ENCODE measurements around the gene IGSF8.
"Not testable (repeated sequence)": the region's sequence is repeated elsewhere in the genome, so short reads cannot be mapped to it uniquely, and the experiment has no call there.

Gene IGSF8

DNA sequence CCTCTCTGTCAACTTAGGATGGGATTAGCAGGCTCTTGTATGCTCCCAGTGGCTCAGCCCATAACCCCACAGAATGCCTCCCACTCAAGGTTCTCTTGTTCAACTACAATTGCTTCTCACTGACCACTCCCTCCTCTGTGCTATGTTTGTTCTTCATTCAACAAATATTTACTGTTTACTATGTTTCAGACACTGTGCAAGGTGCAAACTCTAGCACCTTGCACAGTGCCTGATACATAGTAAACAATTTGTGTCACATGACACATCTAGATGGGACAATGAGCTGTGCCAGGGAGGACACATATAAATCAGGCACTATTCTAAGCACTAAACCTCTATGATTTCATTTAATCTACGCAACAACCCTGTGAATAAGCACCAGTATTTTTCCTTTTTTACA is 32.5 kb upstream of the IGSF8 start:
- Mint-ChIP-seq H3K4me1 (no peaks in the 10 kb centered on the region), H3K4me3 (no peak overlapping the region), H3K9me3 (no peaks in the 10 kb centered on the region), H3K36me3 (no peaks in the 10 kb centered on the region), H3K27ac (no peak overlapping the region), H3K27me3 (peaks cover 25% of the 10 kb centered on the region)
- ATAC-seq (ENCODE audit: low read depth) (no peak), DNase-seq (ENCODE audit: low spot score in 2 of 2) (no peak)

DNA sequence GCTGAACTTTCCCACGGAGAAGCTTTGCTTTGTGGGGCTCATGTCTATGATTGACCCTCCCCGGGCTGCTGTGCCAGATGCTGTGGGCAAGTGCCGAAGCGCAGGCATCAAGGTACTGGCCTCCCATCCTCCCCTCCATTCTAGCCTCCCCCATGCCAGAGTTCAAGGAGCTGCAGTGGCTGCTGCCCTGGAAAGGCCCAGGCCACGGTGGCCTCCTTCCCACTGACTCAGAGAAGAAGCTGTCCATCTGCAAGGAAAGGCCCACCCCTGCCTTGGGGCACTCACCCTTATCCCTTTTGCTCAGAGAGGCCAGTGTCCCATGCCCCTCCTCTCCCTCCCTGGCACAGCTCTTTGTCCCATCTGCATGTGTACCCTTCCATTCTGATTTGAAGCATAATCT is 32.1 kb upstream of the IGSF8 start:
- no peak for DNase-seq (ENCODE audit: low spot score in 2 of 2)
- no peak overlapping the region for H3K27ac Mint-ChIP-seq
- no peaks in the 10 kb centered on the region for H3K4me1 Mint-ChIP-seq
- H3K36me3 Mint-ChIP-seq: no peaks in the 10 kb centered on the region
- no peaks in the 10 kb centered on the region for H3K9me3 Mint-ChIP-seq
- H3K4me3 Mint-ChIP-seq: no peak overlapping the region
- no peak for ATAC-seq (ENCODE audit: low read depth)
- peaks cover 25% of the 10 kb centered on the region for H3K27me3 Mint-ChIP-seq

DNA sequence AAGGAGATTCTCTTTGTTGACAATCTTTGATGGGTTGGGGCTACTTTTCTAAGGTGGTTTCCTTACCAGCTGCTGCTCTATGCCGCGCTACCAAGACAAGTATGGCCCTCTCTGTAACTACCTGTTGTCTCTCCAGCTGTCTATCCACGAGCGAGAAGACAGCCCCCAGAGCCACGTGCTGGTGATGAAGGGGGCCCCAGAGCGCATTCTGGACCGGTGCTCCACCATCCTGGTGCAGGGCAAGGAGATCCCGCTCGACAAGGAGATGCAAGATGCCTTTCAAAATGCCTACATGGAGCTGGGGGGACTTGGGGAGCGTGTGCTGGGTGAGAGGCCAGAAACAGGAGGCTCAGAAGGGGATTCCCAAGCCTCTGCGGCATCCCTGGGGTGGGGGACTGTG is 31.5 kb upstream of the IGSF8 start:
- Mint-ChIP-seq H3K4me3 (no peak overlapping the region), H3K27me3 (peaks cover 25% of the 10 kb centered on the region), H3K27ac (no peak overlapping the region), H3K9me3 (no peaks in the 10 kb centered on the region), H3K36me3 (no peaks in the 10 kb centered on the region), H3K4me1 (no peaks in the 10 kb centered on the region)
- ATAC-seq (ENCODE audit: low read depth) (no peak), DNase-seq (ENCODE audit: low spot score in 2 of 2) (no peak)

DNA sequence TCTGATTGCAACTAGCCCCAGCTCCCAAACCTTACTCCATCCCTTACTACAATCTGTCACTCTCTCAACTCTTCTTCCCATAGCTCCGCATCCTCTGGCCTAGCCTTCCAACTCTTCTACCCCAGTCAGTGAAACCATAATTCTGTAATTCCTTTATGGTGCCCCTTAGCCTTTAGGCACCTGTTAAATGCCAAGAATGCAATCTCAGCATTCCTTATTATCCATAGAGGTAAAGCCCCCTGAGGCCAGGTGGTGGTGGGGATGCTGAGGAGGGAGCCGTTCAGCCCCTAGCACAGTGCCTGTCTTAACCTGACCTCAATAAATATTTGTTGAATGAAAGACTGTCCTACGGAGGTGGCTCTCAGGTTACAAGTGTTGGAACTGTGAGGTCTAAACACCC is 31.1 kb upstream of the IGSF8 start:
- DNase-seq (ENCODE audit: low spot score in 2 of 2) (no peak), ATAC-seq (ENCODE audit: low read depth) (no peak)
- no peaks in the 10 kb centered on the region for H3K4me1 Mint-ChIP-seq
- no peak overlapping the region for H3K27ac Mint-ChIP-seq
- no peaks in the 10 kb centered on the region for H3K9me3 Mint-ChIP-seq
- no peaks in the 10 kb centered on the region for H3K36me3 Mint-ChIP-seq
- H3K4me3 Mint-ChIP-seq: no peak overlapping the region
- H3K27me3 Mint-ChIP-seq: peaks cover 25% of the 10 kb centered on the region

DNA sequence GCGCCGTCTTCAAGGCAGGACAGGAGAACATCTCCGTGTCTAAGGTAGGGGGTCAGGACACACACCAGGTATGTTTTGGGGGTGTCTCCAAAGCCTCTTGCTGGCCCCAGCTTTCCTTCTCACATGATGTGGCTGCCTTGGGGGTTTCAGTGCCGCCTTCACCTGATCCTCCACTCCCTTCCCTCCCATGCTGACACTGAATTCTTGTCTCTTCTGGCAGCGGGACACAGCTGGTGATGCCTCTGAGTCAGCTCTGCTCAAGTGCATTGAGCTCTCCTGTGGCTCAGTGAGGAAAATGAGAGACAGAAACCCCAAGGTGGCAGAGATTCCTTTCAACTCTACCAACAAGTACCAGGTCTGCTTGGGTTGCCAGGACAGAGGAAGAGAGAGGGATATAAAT is 30.6 kb upstream of the IGSF8 start:
- H3K9me3 Mint-ChIP-seq: no peaks in the 10 kb centered on the region
- no peaks in the 10 kb centered on the region for H3K4me1 Mint-ChIP-seq
- H3K4me3 Mint-ChIP-seq: no peak overlapping the region
- no peak for DNase-seq (ENCODE audit: low spot score in 2 of 2)
- no peak for ATAC-seq (ENCODE audit: low read depth)
- H3K36me3 Mint-ChIP-seq: no peaks in the 10 kb centered on the region
- no peak overlapping the region for H3K27ac Mint-ChIP-seq
- H3K27me3 Mint-ChIP-seq: peaks cover 22% of the 10 kb centered on the region

DNA sequence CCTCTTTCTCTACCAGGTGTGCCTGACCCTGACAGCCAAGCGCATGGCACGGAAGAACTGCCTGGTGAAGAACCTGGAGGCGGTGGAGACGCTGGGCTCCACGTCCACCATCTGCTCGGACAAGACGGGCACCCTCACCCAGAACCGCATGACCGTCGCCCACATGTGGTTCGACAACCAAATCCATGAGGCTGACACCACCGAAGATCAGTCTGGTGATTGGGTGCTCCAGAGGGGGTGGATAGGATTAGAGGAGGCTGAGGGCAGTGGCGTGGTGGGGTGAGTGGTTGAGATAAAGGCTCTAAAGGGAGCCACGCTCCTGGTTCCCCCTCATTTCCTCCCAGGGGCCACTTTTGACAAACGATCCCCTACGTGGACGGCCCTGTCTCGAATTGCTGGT is 30.2 kb upstream of the IGSF8 start:
- Mint-ChIP-seq H3K9me3 (no peaks in the 10 kb centered on the region), H3K4me1 (no peaks in the 10 kb centered on the region), H3K4me3 (no peak overlapping the region), H3K36me3 (no peaks in the 10 kb centered on the region), H3K27ac (no peak overlapping the region), H3K27me3 (peaks cover 19% of the 10 kb centered on the region)
- ATAC-seq (ENCODE audit: low read depth) (no peak), DNase-seq (ENCODE audit: low spot score in 2 of 2) (no peak)

DNA sequence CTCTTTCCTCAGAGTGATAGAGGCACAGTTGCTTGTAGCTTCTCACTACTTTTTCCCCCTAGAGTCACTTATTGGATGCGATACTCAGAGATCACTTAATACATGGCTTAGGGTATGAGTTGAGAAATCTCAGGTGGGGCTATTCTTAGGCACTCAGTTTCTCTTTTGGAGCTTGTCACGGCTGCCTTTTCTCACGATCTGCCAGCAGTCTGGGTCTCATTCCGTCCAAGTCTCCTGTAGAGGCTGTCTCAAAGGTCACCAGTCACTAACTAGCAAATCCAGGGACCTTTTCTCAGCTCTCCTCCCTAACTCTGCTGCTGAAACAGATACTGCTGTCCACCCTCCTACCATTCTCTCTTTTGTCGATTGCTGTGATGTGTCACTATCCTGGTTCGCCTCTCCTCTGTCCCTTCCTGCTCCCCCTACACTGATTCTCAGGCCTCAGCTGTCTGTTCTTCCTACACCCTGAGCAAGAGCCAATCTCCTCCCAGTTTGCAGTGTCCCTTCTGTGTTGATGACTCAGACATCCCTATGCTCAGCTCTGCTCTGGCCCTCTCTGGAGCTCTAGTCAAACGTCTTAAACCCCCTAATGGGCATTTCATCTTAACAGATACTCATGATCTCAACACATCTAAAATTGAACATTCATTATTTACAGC is 29.6 kb upstream of the IGSF8 start:
- no peaks in the 10 kb centered on the region for H3K4me1 Mint-ChIP-seq
- no peak for ATAC-seq (ENCODE audit: low read depth)
- no peaks in the 10 kb centered on the region for H3K9me3 Mint-ChIP-seq
- H3K4me3 Mint-ChIP-seq: no peak overlapping the region
- no peaks in the 10 kb centered on the region for H3K36me3 Mint-ChIP-seq
- DNase-seq (ENCODE audit: low spot score in 2 of 2): no peak
- H3K27ac Mint-ChIP-seq: no peak overlapping the region
- peaks cover 19% of the 10 kb centered on the region for H3K27me3 Mint-ChIP-seq

DNA sequence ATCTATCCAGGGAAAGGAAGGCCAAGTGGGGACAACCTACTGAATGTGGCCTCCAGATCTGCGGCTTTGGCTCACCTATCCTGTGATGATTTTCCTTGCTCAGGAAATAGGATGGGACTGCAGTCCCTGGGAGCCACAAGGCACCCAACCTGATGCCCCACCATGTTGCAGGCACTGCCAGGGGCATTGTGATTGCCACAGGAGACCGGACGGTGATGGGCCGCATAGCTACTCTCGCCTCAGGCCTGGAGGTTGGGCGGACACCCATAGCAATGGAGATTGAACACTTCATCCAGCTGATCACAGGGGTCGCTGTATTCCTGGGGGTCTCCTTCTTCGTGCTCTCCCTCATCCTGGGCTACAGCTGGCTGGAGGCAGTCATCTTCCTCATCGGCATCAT is 29.0 kb upstream of the IGSF8 start:
- peaks cover 16% of the 10 kb centered on the region for H3K27me3 Mint-ChIP-seq
- no peak overlapping the region for H3K4me3 Mint-ChIP-seq
- no peak for DNase-seq (ENCODE audit: low spot score in 2 of 2)
- no peaks in the 10 kb centered on the region for H3K36me3 Mint-ChIP-seq
- H3K27ac Mint-ChIP-seq: no peak overlapping the region
- H3K4me1 Mint-ChIP-seq: no peaks in the 10 kb centered on the region
- H3K9me3 Mint-ChIP-seq: no peaks in the 10 kb centered on the region
- ATAC-seq (ENCODE audit: low read depth): no peak

DNA sequence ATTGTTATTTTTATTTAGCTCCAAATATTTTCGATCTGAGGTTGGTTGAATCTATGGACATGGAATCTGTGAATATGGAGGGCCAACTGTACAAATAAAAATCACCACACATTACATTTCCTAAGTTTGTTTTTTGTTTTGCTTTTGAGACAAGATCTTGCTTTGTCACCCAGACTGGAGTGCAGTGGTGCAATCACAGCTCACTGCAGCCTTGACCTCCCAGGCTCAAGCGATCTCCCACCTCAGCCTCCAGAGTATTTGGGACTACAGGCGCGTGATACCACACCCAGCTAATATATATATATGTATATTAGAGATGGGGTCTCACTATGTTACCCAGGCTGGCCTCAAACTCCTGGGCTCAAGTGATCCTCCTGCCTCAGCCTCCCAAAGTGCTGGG is 27.9 kb upstream of the IGSF8 start:
- not testable (repeated sequence) for ATAC-seq (ENCODE audit: low read depth); H3K36me3 Mint-ChIP-seq; H3K27ac Mint-ChIP-seq; H3K4me1 Mint-ChIP-seq; H3K4me3 Mint-ChIP-seq; DNase-seq (ENCODE audit: low spot score in 2 of 2); H3K9me3 Mint-ChIP-seq
- peaks cover 10% of the 10 kb centered on the region for H3K27me3 Mint-ChIP-seq

DNA sequence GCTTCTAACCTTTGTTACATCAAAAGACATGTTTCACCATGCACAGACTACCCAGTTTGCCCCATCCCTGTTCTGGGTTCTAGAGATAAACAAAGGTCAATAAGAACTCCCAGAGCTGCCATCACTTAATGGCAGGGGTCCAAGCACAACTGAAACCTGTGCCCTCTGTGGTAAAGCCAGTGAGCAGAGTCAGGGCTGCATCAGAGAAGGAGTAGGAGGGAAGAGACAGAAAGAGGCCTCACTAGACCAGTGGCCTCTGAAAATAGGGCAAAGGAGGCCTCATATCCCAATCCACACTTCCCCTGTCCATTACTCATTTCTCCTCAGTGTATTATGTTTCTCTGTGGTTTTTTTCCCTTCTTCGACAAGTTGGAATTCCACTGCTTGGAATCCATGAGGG is 27.3 kb upstream of the IGSF8 start:
- ATAC-seq (ENCODE audit: low read depth) (no peak), DNase-seq (ENCODE audit: low spot score in 2 of 2) (no peak)
- Mint-ChIP-seq H3K4me1 (no peaks in the 10 kb centered on the region), H3K27ac (no peak overlapping the region), H3K9me3 (no peaks in the 10 kb centered on the region), H3K36me3 (no peaks in the 10 kb centered on the region), H3K4me3 (no peak overlapping the region), H3K27me3 (peaks cover 8% of the 10 kb centered on the region)

DNA sequence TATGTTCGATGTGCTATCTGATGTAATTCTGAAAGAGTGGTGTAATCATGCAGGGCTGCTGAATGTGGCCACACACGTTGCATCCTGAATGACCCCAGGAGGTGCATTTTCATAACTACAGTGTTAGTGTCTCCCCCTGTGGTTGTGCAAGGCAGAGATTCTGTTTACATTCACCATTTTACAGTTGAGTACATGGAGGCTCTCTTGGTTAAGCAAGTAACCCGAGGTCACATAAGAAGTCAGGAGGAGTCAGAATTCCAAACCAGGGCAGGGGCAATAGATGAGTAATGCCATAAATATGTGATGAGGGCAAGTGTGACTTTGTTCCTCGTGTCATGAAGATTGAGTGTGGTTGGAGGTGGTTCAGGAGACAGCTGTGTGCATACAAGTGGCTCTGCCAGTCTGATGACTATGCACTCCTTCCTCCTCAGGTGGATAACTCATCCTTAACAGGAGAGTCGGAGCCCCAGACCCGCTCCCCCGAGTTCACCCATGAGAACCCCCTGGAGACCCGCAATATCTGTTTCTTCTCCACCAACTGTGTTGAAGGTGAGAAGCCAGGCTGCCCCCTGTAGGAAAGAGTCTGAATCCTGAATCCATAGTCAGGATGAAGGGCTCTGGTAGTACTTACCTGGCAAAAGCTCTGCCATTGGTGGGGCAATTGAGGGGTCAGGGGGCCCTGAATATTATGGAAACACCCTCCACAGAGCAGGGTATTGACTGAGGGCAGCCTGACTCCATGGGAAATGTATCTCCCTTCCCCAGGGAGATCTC is 26.5 kb upstream of the IGSF8 start:
- no peaks in the 10 kb centered on the region for H3K36me3 Mint-ChIP-seq
- DNase-seq (ENCODE audit: low spot score in 2 of 2) (no peak), ATAC-seq (ENCODE audit: low read depth) (no peak)
- H3K27ac Mint-ChIP-seq: no peak overlapping the region
- no peaks in the 10 kb centered on the region for H3K4me1 Mint-ChIP-seq
- no peak overlapping the region for H3K4me3 Mint-ChIP-seq
- no peaks in the 10 kb centered on the region for H3K9me3 Mint-ChIP-seq
- H3K27me3 Mint-ChIP-seq: peaks cover 8% of the 10 kb centered on the region

DNA sequence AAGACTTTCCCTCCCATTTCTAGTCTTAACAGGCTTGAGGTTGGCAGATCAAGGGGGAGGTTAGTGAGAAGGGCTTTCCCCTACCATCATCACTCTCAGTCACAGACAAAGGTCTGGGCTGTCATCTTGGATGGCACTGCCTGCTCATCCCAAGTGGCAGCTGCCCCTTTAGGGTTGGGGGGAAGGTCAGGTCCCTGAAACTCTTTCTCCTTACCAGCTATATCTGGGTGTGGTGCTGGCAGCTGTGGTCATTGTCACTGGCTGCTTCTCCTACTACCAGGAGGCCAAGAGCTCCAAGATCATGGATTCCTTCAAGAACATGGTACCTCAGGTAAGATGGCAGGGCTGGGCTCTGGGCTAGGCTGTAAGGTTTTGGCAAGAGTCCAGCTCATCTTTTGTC is 25.3 kb upstream of the IGSF8 start:
- H3K4me3 Mint-ChIP-seq: no peak overlapping the region
- no peaks in the 10 kb centered on the region for H3K36me3 Mint-ChIP-seq
- no peaks in the 10 kb centered on the region for H3K4me1 Mint-ChIP-seq
- DNase-seq (ENCODE audit: low spot score in 2 of 2) (no peak), ATAC-seq (ENCODE audit: low read depth) (no peak)
- H3K27ac Mint-ChIP-seq: no peak overlapping the region
- H3K9me3 Mint-ChIP-seq: no peaks in the 10 kb centered on the region
- H3K27me3 Mint-ChIP-seq: peaks cover 5% of the 10 kb centered on the region

DNA sequence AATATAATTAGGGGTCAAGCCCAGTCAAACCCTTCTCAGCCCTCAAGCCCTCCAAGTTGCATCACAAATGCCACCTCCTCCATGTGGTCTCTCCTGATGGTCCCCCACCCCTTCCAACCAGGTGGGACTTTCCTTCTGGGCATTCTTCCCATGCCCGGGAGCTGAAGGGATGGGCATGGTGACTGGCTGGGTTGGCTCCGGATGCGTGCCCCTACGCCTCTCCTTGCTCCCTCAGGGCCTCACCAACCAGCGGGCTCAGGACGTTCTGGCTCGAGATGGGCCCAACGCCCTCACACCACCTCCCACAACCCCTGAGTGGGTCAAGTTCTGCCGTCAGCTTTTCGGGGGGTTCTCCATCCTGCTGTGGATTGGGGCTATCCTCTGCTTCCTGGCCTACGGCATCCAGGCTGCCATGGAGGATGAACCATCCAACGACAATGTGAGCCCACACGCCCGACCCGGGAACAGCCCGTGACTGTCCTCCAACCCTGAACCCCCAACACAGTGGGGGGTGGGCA is 24.6 kb upstream of the IGSF8 start:
- no peaks in the 10 kb centered on the region for H3K36me3 Mint-ChIP-seq
- no peaks in the 10 kb centered on the region for H3K9me3 Mint-ChIP-seq
- no peaks in the 10 kb centered on the region for H3K4me1 Mint-ChIP-seq
- no peak overlapping the region for H3K4me3 Mint-ChIP-seq
- DNase-seq (ENCODE audit: low spot score in 2 of 2) (no peak), ATAC-seq (ENCODE audit: low read depth) (no peak)
- H3K27ac Mint-ChIP-seq: no peak overlapping the region
- peaks cover 3% of the 10 kb centered on the region for H3K27me3 Mint-ChIP-seq

DNA sequence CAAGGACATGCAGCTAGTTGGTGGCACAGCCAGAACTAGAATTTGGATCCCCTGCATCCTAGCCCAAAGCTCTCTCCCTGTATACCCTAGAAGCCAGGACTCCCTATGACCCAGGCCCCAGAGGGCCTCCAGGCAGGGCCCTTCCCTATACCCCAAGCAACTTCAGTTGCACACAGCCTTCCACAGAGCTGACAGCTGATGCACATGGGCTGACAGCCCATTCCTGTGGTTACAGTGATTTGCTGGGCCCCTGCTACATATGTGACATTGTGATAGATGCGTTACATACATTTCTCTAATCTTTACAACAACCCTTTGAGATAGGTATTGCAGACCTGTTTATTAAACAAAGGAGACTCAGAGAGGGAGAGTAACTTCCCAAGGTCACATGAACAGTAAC is 23.0 kb upstream of the IGSF8 start:
- H3K36me3 Mint-ChIP-seq: no peaks in the 10 kb centered on the region
- no peak for DNase-seq (ENCODE audit: low spot score in 2 of 2)
- no peaks in the 10 kb centered on the region for H3K4me1 Mint-ChIP-seq
- H3K4me3 Mint-ChIP-seq: no peak overlapping the region
- no peak overlapping the region for H3K27ac Mint-ChIP-seq
- H3K9me3 Mint-ChIP-seq: no peaks in the 10 kb centered on the region
- ATAC-seq (ENCODE audit: low read depth): no peak
- H3K27me3 Mint-ChIP-seq: peaks cover 9% of the 10 kb centered on the region

DNA sequence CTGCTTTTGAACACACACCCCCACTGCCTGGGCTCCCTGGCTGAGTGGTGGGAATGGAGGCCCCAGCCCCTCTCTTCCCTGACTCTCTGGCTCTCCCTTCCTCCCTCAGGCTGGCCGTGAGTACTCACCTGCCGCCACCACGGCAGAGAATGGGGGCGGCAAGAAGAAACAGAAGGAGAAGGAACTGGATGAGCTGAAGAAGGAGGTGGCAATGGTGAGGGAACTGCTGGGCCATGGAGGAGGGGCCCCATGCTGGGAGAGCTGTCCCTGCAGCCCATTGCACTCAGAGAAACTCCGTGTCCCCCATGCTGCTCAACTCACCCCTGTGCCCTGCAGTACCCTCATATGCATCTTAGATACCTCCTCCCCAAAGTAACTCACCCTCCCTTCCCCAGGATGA is 22.4 kb upstream of the IGSF8 start:
- ATAC-seq (ENCODE audit: low read depth): no peak
- peaks cover 12% of the 10 kb centered on the region for H3K27me3 Mint-ChIP-seq
- H3K9me3 Mint-ChIP-seq: no peaks in the 10 kb centered on the region
- no peaks in the 10 kb centered on the region for H3K36me3 Mint-ChIP-seq
- H3K27ac Mint-ChIP-seq: no peak overlapping the region
- no peak overlapping the region for H3K4me3 Mint-ChIP-seq
- no peak for DNase-seq (ENCODE audit: low spot score in 2 of 2)
- H3K4me1 Mint-ChIP-seq: no peaks in the 10 kb centered on the region

Data from memory B cell (primary cell).